Upper lobe of left lung (tissue), 4 donors: ENCODE measurements around the gene AQP12B.

Experiments
- EP300 ChIP-seq, 4 donors: sonication (generic); formaldehyde crosslinking; IDR thresholded peaks; one replicate each; pipeline ENCODE4 v1.5.1; 2017; ENCODE audit warnings: antibody characterized with exemption in 4 of 4, control low read depth in 2 of 4
- POLR2A ChIP-seq, 4 donors: fragments of 450-650 bp; IDR thresholded peaks; one replicate each; pipeline ENCODE4 v1.5.1; 2016 to 2017; ENCODE audit warnings: antibody characterized with exemption in 4 of 4, mild to moderate bottlenecking in 2 of 4
- POLR2AphosphoS5 ChIP-seq, 2 donors: sonication (generic); formaldehyde crosslinking; IDR thresholded peaks; one replicate each; pipeline ENCODE4 v1.5.1; 2017; ENCODE audit warnings: antibody characterized with exemption in 2 of 2
- TF ChIP-seq, protein P1 (sequence below), 6 experiments: fragments of 450-650 bp in 4 of 6; fragments of 200-600 bp in 2 of 6; sonication (generic) in 2 of 6; IDR thresholded peaks; one replicate each; pipeline ENCODE4 v1.5.1; 2016 to 2019; ENCODE audit warnings: antibody characterized with exemption in 6 of 6

DNA sequence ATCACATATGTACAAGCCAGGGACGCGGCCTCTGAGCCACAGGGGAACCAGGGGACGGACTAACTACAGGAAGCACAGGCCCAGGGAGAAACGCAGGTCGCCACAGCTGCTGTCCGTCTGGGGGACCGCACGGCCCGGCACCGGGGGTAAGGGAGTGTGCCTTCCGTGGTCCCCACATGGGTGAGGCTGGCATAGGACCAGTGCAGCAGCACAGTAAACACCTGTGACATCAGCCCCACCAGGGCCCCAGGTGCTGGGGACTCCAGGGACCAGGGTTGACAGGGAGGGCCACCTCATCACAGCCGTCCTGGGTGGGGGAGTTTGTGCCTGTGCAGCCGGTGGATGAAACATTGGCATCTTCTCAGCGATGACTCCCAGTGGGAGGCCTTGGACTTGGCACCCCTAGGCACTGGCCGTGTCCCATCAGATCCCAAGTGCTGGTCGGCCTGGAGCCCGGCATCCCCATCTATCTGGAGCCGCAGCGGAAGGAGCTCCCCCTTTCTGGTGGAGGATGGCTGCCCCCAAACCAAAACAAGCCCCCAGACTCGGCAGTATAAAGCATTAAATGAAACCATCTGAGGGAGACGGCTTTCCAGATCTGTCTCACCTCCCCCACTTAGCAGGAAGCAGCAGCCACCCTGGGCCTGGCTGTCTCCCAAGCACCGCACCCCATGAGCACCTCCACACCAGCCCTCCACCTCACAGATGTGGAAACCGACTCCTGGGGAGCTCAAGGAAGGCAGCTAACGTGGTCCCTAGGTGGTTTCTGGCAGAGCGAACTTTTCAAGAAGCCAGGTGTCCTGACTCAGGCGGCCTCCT, 31.5 kb upstream of the AQP12B start:
- TF ChIP-seq POLR2A (IDR thresholded peaks at IDR 0.05) (no peak), EP300 (IDR thresholded peaks at IDR 0.05) (no peak), POLR2AphosphoS5 (IDR thresholded peaks at IDR 0.05) (no peak)
- TF ChIP-seq, protein P1, sequence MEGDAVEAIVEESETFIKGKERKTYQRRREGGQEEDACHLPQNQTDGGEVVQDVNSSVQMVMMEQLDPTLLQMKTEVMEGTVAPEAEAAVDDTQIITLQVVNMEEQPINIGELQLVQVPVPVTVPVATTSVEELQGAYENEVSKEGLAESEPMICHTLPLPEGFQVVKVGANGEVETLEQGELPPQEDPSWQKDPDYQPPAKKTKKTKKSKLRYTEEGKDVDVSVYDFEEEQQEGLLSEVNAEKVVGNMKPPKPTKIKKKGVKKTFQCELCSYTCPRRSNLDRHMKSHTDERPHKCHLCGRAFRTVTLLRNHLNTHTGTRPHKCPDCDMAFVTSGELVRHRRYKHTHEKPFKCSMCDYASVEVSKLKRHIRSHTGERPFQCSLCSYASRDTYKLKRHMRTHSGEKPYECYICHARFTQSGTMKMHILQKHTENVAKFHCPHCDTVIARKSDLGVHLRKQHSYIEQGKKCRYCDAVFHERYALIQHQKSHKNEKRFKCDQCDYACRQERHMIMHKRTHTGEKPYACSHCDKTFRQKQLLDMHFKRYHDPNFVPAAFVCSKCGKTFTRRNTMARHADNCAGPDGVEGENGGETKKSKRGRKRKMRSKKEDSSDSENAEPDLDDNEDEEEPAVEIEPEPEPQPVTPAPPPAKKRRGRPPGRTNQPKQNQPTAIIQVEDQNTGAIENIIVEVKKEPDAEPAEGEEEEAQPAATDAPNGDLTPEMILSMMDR (IDR thresholded peaks at IDR 0.05) = no peak
